ENCODE measurements around the gene AQP12A. TPM values are rescaled to one million over a fixed set of nuclear protein-coding genes. Genes with fewer than 3 reads are reported as not detected.
"Not testable (repeated sequence)": the region's sequence is repeated elsewhere in the genome, so short reads cannot be mapped to it uniquely, and the experiment has no call there.

AQP12A gene
- total RNA-seq, 1 experiment from 2014 or later: not detected

GRCh38 chr2:240659883-240660282, 31.8 kb upstream of the AQP12A start:
- not testable (repeated sequence) for DNase-seq (ENCODE audit: low spot score)

DNA sequence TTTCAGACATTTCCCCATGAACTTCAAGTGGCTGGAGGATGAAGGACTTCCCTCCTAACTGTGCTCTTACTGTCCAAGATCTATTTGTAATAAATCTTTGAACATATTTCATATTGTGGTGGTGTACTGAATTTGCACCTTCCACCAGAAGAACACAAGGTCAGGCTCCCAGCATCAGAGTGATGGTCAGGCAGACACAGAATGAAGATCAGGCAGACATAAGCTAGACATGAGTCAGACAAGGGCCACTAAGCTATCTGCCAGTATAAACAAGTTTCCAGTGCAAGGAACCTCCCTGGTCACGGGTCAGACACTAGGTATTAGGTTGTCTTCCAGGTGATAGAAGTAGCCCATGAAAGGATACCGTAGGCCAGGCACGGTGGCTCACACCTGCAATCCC, 29.0 kb upstream of the AQP12A start:
- no peak for DNase-seq (ENCODE audit: low spot score)

- DNase-seq (ENCODE audit: low spot score): no peak
Observed at GRCh38 chr2:240663546-240664190, 28.0 kb upstream of the AQP12A start.

DNA sequence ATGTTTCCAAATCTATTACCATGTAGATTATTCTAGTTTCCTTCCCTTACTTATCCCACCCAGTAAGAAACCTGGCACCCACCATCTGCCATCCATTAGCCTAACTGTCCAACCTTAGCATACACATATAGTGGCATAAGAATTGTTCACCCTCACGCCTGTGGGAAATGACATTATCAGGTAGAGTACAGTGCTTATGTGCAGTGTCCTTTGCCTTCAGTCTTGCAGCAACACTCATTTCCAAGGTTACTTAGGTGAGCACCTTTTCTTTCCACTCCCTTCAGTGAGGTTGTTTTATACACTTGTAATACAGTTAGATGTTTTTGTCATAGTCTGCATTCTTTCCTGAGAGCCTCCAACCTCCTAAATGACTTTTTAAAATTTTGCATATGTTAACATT, 27.0 kb upstream of the AQP12A start:
- DNase-seq (ENCODE audit: low spot score): no peak

DNA sequence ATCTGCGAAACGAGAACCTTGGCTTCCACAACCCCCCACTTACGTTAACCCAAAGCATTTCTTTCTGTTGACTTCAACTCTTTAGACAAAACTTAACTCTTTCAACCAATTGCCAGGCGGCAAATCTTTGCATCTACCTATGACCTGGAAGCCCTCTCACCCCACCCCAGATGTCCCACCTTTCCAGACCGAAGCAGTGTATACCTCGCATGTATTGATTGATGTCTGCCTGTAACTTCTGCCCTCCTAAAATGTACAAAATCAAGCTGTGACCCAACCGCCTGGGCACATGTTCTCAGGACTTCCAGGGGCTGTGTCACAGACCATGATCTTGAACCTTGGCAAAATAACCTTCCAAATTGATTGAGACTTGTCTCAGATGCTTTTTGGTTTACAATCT, 21.3 kb upstream of the AQP12A start:
- DNase-seq (ENCODE audit: low spot score): no peak

DNA sequence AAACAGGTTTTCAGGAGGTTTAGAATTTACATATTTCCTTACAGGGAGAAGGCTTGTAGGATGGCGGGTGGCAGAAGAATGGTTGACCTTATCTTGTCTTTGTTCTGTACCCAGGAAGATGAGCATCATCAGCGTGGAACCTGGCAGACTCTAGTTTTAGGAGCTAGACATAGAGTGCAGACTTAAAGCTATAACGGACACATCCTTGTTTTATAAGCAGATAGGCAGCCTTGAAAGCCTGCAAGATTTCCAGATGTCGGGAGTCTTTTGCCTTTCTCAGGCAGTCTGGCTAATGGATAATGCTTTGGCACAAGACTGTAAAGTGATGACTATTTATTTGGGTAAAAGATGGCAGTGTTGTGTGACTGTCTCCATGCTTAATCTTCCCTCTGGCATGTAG, 20.7 kb upstream of the AQP12A start:
- DNase-seq (ENCODE audit: low spot score): no peak

DNA sequence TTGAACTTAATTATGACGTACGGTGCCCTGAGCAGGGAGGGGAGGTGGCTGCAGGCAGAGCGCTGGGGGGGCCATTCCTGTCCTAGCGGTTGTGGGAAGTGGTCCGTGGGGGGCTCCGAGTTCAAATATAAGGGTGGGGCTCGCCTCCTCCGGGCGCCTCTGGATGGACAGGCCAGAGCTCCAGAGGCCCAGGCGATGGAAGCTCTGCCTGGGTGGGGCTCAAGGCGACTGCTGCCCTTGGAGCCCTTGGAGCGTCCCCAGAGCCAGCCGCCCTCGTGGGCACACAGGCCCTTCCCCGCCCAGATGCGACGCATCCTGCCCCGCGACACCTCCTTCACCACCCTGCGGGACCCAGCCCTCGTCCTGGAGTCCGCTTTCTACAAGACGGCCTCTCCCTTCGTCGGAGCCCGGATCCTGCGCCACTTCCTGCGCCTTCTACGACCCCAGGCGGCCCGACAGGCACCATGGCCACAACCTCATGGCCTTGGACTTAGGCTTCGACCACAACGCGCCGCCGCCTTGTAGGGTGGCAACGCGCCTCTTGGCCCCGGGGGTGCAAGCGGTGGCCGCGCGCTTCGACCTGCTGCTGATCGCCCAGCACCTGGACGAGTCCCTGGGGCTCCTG, 19.5 kb upstream of the AQP12A start:
- DNase-seq (ENCODE audit: low spot score): no peak

- no peak for DNase-seq (ENCODE audit: low spot score)
Observed at GRCh38 chr2:240672701-240673190, 18.9 kb upstream of the AQP12A start.

DNA sequence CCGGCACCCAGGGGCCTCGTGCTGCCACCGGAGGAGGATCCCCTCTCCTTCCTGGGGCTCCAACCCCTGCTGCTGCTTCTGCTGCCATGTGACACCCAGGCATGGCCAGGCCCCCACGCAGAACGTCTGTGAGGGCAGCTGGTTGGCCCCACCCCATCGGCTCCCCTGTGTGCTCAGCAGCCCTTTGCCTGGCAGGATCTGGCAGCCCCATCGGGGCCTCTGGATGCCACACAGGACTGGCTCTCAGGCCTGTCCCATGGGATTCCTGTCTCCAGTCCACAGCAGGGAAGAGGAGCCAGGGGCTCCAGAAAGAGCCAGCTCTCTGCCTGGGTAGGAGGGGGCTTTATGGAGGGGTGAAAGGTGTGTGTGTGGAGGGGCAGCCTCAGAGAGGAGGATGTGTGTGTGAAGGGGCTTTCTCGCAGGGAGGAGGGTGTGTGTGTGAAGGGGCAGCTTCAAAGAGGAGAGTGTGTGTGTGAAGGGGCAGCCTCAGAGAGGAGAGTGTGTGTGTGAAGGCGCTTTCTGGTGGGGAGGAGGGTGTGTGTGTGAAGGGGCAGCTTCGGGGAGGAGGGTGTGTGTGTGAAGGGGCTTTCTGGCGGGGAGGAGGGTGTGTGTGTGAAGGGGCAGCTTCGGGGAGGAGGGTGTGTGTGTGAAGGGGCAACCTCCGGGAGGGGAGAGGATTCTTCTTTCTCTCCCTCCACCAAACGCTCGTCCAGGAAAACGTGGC, 17.0 kb upstream of the AQP12A start:
- DNase-seq (ENCODE audit: low spot score): not testable (repeated sequence)

DNA sequence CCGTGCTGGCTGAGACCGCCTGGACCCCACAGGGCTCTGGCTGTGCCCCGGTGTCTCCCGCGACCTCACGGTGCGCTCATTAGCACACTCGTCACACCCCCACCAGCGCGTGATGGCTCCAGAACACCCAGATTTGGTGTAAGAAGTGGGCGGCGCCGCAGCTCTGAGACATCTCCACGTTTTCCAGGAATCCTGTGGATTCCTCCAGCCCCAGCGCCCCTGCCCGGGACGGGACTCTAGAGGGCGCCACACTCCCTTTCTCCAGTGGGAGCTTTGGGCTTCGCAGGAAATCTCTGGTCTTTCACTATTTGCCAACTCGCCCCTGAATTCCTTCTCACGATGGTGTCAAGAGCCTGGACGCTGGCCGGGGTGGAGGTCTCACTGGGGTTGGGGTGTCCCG, 16.3 kb upstream of the AQP12A start:
- not testable (repeated sequence) for DNase-seq (ENCODE audit: low spot score)

GRCh38 chr2:240678043-240678442, 13.6 kb upstream of the AQP12A start:
- DNase-seq (ENCODE audit: low spot score): not testable (repeated sequence)

GRCh38 chr2:240678909-240679308, 12.8 kb upstream of the AQP12A start:
- DNase-seq (ENCODE audit: low spot score): not testable (repeated sequence)

DNA sequence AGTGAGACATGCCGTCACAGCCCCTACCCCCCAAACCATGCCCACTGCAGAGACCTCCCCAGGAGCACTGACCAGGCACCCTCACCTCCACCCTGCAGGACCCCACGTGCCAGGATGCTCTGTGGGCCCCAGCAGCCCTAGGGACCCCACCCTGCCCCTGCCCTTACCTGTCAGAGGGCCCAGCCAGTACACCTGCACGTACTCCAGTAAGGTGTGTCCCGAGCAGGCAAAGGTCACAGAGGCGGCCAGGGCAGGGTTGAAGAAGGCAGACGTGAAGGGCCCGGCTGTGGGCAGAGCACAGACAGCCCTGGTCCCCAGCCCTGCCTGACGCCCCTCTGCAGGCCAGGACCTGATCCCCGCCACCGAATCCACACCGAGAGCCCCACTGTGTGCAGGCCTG, 11.5 kb upstream of the AQP12A start:
- not testable (repeated sequence) for DNase-seq (ENCODE audit: low spot score)

DNA sequence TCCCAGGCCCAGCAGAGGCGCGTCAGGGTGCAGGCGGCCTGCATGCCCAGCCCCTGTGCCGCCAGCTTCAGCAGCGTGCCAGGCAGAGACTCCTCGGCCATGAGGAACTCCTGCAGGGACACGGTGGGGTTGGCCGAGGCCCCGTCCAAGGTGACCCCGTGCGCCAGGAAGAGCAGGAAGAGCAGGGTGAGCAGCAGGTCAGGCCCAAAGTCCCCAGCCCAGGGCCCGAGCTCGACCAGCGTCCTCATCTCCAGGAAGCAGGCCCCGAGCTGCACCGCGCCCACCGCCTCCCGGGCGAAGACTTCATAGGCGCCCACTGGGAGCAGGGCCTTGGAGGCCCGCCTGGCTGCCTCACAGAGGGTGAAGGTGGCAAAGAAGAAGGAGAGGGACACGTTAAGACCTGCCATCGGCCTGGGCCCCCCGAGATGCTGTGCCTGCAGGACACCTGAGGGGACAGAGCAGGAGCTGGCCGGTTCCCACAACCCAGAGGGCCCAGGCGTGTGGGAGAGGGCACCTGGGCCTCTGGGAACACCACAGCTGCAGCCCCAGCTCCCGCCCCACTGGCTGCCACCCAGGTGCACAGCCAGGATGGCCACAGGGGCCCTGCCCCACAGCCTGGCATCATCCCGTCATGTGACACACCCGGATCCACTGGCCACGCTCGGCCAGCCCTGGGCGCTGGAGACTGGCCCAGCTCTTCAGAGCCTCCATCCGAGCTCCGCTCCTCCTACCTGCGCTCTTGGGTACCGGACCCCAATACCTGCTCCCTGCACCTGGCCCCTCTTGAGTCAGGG, 9.0 kb upstream of the AQP12A start, which contains the start of gene AQP12B:
TSS of gene AQP12B (minus strand) at position 455 of the 794 bp plus-strand sequence. CDS start at position 407, 48 bp downstream.
- DNase-seq (ENCODE audit: low spot score): not testable (repeated sequence)

GRCh38 chr2:240683329-240683979, 8.2 kb upstream of the AQP12A start:
- not testable (repeated sequence) for DNase-seq (ENCODE audit: low spot score)

DNA sequence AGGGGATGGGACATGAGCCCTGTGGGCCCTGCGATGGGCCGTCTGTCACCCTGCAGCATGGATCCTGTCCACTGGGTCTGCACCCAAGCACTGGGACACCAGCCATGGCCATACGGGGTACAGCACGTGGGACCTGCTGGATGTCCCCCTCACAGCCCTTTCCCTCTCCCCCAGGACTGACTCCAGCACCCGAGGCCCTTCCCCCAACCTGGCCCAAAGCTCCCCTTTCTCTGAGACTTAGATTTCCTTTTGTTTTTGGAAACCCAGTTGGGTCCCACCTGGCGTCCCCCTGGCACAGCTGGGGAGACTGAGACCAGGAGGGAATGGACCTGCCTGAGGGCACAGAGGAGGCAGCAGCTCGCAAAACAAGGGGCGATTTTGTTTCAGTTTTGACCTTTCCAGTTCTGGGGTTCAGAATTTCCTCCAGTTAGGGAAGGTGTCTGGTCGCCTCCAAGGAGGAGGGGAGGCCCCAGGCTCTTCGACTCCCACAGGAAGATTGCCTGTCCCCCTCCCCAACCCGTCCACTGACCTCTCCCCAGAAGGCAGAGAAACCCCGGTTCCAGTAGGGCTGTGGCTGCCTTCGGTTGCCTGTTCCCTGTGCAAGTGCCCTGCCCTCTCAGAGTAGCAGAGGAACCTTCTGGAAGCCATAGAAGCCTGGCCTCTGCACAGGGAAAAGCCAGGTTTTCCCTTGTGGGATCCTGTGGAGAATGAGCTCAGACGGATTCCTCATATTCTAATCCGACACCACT, 7.5 kb upstream of the AQP12A start:
- not testable (repeated sequence) for DNase-seq (ENCODE audit: low spot score)

DNA sequence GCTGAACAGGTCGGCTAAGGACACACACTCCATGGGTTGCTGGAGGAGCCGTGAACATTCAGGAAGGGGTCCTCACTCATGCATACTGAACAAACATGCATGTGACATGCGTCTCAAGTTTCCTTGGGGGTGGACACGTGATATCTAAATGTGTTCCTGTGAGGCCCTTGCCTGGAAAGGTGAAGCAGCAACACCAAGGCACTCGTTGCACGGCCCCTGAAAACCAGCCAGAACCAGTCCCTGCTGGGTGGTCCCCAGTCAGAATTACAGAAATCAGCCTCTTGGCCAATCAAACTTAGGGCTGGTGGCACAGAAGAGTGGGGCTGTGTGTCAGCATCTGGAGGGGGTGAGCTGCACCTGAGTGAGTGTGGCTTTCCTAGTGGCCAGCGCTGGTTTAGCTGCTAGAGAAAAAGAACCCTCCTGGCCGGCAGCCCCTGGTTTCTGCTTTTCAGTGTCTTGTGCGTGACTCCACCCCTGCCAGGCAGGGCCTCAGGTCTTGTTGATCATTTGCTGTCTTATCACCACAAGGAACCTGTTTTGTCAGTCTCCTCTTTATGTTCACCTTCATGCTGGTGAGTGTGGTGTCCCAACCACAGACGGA, 5.8 kb upstream of the AQP12A start:
- DNase-seq (ENCODE audit: low spot score): no peak

DNA sequence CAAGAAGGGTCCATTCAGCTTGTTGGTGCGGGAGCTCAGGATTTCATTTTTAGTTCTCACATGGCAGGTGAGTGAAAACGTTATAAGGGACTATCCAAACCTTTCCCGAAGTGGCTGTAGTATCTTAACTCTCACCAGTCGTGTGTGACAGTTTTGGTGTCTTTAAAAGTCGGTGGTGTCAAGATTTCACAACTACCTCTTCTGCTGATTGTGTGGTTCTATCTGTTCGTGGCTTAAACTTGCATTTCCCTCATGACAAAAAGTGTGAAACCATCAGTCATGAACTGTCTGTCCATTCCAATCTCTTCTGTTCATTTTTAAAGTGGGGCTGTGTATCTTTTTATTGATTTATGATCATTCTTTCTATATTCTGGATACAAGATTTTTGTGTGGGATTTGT, 5.2 kb upstream of the AQP12A start:
- DNase-seq (ENCODE audit: low spot score): no peak

DNA sequence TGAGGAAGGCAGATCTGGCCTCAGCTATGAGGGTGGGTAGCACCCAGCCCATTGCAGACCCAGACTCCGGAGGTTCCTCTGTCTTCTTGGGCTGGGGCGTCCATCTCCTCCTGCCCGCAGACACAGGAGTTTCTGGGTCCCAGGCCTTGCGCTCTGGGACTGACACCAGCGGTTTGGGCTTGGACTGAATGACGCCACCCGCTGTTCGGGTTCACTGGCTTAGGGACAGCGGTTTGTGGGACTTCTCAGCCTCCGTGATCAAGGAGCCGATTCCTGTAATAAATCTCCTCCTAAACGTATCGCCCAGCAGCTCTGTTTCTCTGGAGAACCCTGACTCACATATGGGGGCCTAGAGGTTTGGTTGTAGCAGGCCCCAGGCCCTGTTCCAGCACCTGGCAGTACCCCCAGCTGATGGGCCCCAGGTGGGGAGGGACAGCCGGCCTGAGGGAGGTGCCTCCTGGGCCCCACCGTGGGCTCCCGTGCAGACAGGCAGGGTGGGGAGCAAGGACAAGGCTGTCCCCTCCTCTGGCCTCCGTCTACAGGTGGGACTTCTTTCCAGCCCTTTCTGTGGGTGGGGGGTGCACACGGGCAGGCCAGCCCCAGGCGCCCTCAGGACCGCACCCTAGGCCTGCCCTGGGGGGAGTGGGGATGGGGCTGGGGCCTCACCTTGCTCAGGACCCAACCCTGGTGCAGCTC, 4.5 kb upstream of the AQP12A start:
- DNase-seq (ENCODE audit: low spot score): no peak

Measured in A172 (cell line).